Cardiac fibroblast (primary cell): ENCODE data around the gene HELZ.

Source experiments
- DNase-seq, 2 donors: peaks; one replicate each; pipeline versions ENCODE4 v3.0.0 to v3.0.0-alpha.2; 2010; ENCODE audit warnings: low read depth in 2 of 2
- H3K4me3 ChIP-seq, 2 donors: replicated peaks in 1 of 2; 1 replicate in 1 of 2; 2 replicates in 1 of 2; pipeline ENCODE4 v1.5.1; 2011; ENCODE audit warnings: low read depth in 2 of 2, low read length in 2 of 2, mild to moderate bottlenecking in 2 of 2, moderate library complexity in 1 of 2
- CTCF ChIP-seq: IDR thresholded peaks from one replicate; pipeline ENCODE4 v1.5.1; 2011; ENCODE audit warnings: low read depth, mild to moderate bottlenecking, low read length, inconsistent platforms

Gene HELZ

GRCh38 chr17:67051837-67052236, 193.2 kb downstream of the HELZ start:
- TF ChIP-seq CTCF, result no peak
- H3K4me3 ChIP-seq, result no peak overlapping the region
- no peak for DNase-seq

- H3K4me3 ChIP-seq, result no peak overlapping the region
- DNase-seq, result no peak
- TF ChIP-seq CTCF, result no peak
Observed at GRCh38 chr17:67051155-67051538, 193.8 kb downstream of the HELZ start.

GRCh38 chr17:67050471-67051154, 194.4 kb downstream of the HELZ start:
- DNase-seq, result no peak
- H3K4me3 ChIP-seq, result no peak overlapping the region
- TF ChIP-seq CTCF, result no peak

GRCh38 chr17:67050066-67050465, 194.9 kb downstream of the HELZ start:
- no peak for TF ChIP-seq CTCF
- no peak for DNase-seq
- H3K4me3 ChIP-seq, result no peak overlapping the region

GRCh38 chr17:67049025-67049739, 195.8 kb downstream of the HELZ start:
- DNase-seq, result no peak
- no peak overlapping the region for H3K4me3 ChIP-seq
- no peak for TF ChIP-seq CTCF

GRCh38 chr17:67047382-67047781, 197.6 kb downstream of the HELZ start:
- DNase-seq, result no peak
- no peak for TF ChIP-seq CTCF

More at GRCh38 chr17:67047382-67047781, 197.6 kb downstream of the HELZ start:
- no peak overlapping the region for H3K4me3 ChIP-seq
